ENCODE results near the gene CTAG1B. TPM values are rescaled to one million over a fixed set of nuclear protein-coding genes. Genes with fewer than 3 reads are reported as not detected.

Gene CTAG1B
- polyA plus RNA-seq, 1 donor from 2014 or later = not detected

DNA sequence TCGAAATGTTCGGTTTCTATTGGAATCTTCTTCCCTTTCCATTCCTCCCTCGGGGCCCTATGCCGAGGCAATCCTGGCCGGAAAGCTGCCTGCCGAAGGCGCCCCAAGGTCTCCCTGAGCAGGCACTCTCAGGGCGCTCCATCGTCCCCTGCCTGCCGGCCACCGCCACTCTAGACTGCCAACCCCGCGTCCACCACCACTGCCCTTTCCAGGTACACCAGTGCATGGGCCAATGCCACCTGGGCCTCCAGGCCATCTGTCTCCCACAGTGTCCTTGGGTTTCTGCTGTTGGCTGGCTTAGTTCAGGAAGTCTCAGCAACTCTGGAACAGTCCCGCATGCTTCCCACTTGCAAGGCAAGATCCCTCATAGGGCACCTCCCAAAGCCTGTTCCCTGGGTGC is 19.6 kb downstream of the CTAG1B start:
- no peak overlapping the region for H3K27ac ChIP-seq (ENCODE audit: low read length)
- no peak overlapping the region for H3K9ac ChIP-seq (ENCODE audit: low read length)
- no peak overlapping the region for H3K4me3 ChIP-seq (ENCODE audit: low read length)
- TF ChIP-seq MXI1 (conservative IDR thresholded peaks at IDR 0.05; ENCODE audit: poor library complexity, severe bottlenecking) (no peak), EP300 (conservative IDR thresholded peaks at IDR 0.05; ENCODE audit: poor library complexity, severe bottlenecking) (no peak), TAF1 (IDR thresholded peaks at IDR 0.05; ENCODE audit: low read depth) (no peak), SMC3 (conservative IDR thresholded peaks at IDR 0.05; ENCODE audit: poor library complexity) (no peak), RAD21 (conservative IDR thresholded peaks at IDR 0.05) (no peak), EZH2 (IDR thresholded peaks at IDR 0.05; ENCODE audit: borderline replicate concordance, insufficient read depth, low read length, poor library complexity, severe bottlenecking) (no peak), POLR2AphosphoS5 (IDR thresholded peaks at IDR 0.05) (no peak)
- TF ChIP-seq, protein P1, sequence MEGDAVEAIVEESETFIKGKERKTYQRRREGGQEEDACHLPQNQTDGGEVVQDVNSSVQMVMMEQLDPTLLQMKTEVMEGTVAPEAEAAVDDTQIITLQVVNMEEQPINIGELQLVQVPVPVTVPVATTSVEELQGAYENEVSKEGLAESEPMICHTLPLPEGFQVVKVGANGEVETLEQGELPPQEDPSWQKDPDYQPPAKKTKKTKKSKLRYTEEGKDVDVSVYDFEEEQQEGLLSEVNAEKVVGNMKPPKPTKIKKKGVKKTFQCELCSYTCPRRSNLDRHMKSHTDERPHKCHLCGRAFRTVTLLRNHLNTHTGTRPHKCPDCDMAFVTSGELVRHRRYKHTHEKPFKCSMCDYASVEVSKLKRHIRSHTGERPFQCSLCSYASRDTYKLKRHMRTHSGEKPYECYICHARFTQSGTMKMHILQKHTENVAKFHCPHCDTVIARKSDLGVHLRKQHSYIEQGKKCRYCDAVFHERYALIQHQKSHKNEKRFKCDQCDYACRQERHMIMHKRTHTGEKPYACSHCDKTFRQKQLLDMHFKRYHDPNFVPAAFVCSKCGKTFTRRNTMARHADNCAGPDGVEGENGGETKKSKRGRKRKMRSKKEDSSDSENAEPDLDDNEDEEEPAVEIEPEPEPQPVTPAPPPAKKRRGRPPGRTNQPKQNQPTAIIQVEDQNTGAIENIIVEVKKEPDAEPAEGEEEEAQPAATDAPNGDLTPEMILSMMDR (IDR thresholded peaks at IDR 0.05; ENCODE audit: poor library complexity, severe bottlenecking) = no peak
- TF ChIP-seq, protein P2, sequence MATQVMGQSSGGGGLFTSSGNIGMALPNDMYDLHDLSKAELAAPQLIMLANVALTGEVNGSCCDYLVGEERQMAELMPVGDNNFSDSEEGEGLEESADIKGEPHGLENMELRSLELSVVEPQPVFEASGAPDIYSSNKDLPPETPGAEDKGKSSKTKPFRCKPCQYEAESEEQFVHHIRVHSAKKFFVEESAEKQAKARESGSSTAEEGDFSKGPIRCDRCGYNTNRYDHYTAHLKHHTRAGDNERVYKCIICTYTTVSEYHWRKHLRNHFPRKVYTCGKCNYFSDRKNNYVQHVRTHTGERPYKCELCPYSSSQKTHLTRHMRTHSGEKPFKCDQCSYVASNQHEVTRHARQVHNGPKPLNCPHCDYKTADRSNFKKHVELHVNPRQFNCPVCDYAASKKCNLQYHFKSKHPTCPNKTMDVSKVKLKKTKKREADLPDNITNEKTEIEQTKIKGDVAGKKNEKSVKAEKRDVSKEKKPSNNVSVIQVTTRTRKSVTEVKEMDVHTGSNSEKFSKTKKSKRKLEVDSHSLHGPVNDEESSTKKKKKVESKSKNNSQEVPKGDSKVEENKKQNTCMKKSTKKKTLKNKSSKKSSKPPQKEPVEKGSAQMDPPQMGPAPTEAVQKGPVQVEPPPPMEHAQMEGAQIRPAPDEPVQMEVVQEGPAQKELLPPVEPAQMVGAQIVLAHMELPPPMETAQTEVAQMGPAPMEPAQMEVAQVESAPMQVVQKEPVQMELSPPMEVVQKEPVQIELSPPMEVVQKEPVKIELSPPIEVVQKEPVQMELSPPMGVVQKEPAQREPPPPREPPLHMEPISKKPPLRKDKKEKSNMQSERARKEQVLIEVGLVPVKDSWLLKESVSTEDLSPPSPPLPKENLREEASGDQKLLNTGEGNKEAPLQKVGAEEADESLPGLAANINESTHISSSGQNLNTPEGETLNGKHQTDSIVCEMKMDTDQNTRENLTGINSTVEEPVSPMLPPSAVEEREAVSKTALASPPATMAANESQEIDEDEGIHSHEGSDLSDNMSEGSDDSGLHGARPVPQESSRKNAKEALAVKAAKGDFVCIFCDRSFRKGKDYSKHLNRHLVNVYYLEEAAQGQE (IDR thresholded peaks at IDR 0.05; ENCODE audit: borderline replicate concordance) = no peak
- no peak overlapping the region for H2AFZ ChIP-seq (ENCODE audit: low read depth, low read length)
- H3K9me2 ChIP-seq (ENCODE audit: insufficient read depth, low read length) = no peaks in the 10 kb centered on the region
- H3K36me3 ChIP-seq (ENCODE audit: insufficient read depth, low read length) = no peaks in the 10 kb centered on the region
- no peaks in the 10 kb centered on the region for H3K9me3 ChIP-seq (ENCODE audit: low read length)
- H3K27me3 ChIP-seq (ENCODE audit: insufficient read depth, low read depth, low read length) = no peaks in the 10 kb centered on the region
- H3F3A ChIP-seq (ENCODE audit: insufficient read depth, low read length, poor library complexity, severe bottlenecking) = no peaks in the 10 kb centered on the region
- H3K4me2 ChIP-seq (ENCODE audit: low read length) = no peak overlapping the region
- H3K79me2 ChIP-seq (replicated peaks; ENCODE audit: insufficient read depth, low read length) = no peaks in the 10 kb centered on the region
- no peaks in the 10 kb centered on the region for H4K20me1 ChIP-seq (ENCODE audit: insufficient read depth)

DNA sequence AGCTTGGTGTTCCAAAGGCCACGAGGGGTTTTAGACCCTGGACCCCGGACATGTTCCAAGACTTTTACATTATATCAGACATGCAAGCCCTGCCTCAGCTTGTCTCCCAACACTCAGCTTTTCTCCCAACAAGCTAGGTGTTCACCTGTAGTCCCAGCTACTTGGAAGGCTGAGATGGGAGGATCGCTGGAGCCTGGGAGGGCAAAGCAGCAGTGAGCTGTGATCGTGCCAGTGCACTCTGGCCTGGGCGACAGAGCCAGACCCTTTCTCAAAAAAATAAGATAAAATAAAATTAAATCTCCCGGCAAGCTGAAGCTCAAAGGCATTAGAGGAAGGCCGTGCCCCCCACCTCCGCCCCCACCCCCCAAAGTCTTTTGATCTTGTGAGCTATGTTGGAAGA is 20.4 kb downstream of the CTAG1B start:
- Histone ChIP-seq H3K4me2 (ENCODE audit: low read length) (no peak overlapping the region), H3K36me3 (ENCODE audit: insufficient read depth, low read length) (no peaks in the 10 kb centered on the region), H3K27me3 (ENCODE audit: insufficient read depth, low read depth, low read length) (no peaks in the 10 kb centered on the region), H3K27ac (ENCODE audit: low read length) (no peak overlapping the region), H3K79me2 (replicated peaks; ENCODE audit: insufficient read depth, low read length) (no peaks in the 10 kb centered on the region), H2AFZ (ENCODE audit: low read depth, low read length) (no peak overlapping the region), H3K9ac (ENCODE audit: low read length) (no peak overlapping the region), H3K9me3 (ENCODE audit: low read length) (no peaks in the 10 kb centered on the region), H4K20me1 (ENCODE audit: insufficient read depth) (no peaks in the 10 kb centered on the region), H3K9me2 (ENCODE audit: insufficient read depth, low read length) (no peaks in the 10 kb centered on the region), H3K4me3 (ENCODE audit: low read length) (no peak overlapping the region), H3F3A (ENCODE audit: insufficient read depth, low read length, poor library complexity, severe bottlenecking) (no peaks in the 10 kb centered on the region)
- TF ChIP-seq, protein P1 (IDR thresholded peaks at IDR 0.05; ENCODE audit: poor library complexity, severe bottlenecking) = no peak
- no peak for TF ChIP-seq MXI1 (conservative IDR thresholded peaks at IDR 0.05; ENCODE audit: poor library complexity, severe bottlenecking)
- no peak for TF ChIP-seq EZH2 (IDR thresholded peaks at IDR 0.05; ENCODE audit: borderline replicate concordance, insufficient read depth, low read length, poor library complexity, severe bottlenecking)
- no peak for TF ChIP-seq TAF1 (IDR thresholded peaks at IDR 0.05; ENCODE audit: low read depth)
- no peak for TF ChIP-seq SMC3 (conservative IDR thresholded peaks at IDR 0.05; ENCODE audit: poor library complexity)
- TF ChIP-seq EP300 (conservative IDR thresholded peaks at IDR 0.05; ENCODE audit: poor library complexity, severe bottlenecking) = no peak
- no peak for TF ChIP-seq RAD21 (conservative IDR thresholded peaks at IDR 0.05)
- no peak for TF ChIP-seq POLR2AphosphoS5 (IDR thresholded peaks at IDR 0.05)
- TF ChIP-seq, protein P2 (IDR thresholded peaks at IDR 0.05; ENCODE audit: borderline replicate concordance) = no peak
